H1 (cell line): ENCODE data around the gene CCNL2. TPM values are rescaled to one million over a fixed set of nuclear protein-coding genes. Genes with fewer than 3 reads are reported as not detected.

Source experiments
- CTCF ChIA-PET: fragments of 300-600 bp; sonication (Branson Sonifier 250); formaldehyde crosslinking; loops from one replicate; lab custom pipeline; 2021; ENCODE audit not compliant: partially characterized antibody; lab: Charles Lee
- POLR2A ChIA-PET: fragments of 300-600 bp; sonication (Branson Sonifier 250); formaldehyde crosslinking; loops from one replicate; lab custom pipeline; 2021; ENCODE audit warnings: inconsistent platforms; ENCODE audit not compliant: partially characterized antibody; lab: Charles Lee
- DNase-seq, 2 experiments: peaks; one replicate each; pipeline versions ENCODE4 v3.0.0 to v3.0.0-alpha.2; 2010 to 2022; ENCODE audit warnings: low spot score in 2 of 2, low read depth in 1 of 2, mixed read lengths in 1 of 2
- FAIRE-seq: peaks from 2 replicates; lab custom pipeline; 2011; peaks lifted over from hg19 to GRCh38; lab: Jason Lieb, UNC
- H2AFZ ChIP-seq: 2 replicates; pipeline ENCODE4 v1.8.1; 2012; ENCODE audit warnings: low read length, inconsistent platforms
- H2AK5ac ChIP-seq: 2 replicates; pipeline ENCODE4 v1.6.1; 2013; ENCODE audit warnings: low read depth, low read length
- H2BK120ac ChIP-seq: replicated peaks from 2 replicates; pipeline ENCODE3; 2013; ENCODE audit warnings: low read depth, low read length, inconsistent platforms
- H2BK12ac ChIP-seq: 2 replicates; pipeline ENCODE4 v1.6.1; 2013; ENCODE audit warnings: low read depth, low read length
- H2BK15ac ChIP-seq: 2 replicates; pipeline ENCODE4 v1.6.1; 2013; ENCODE audit warnings: low read length
- H2BK20ac ChIP-seq: 2 replicates; pipeline ENCODE4 v1.6.1; 2013; ENCODE audit warnings: low read length
- H2BK5ac ChIP-seq: 2 replicates; pipeline ENCODE4 v1.6.1; 2013; ENCODE audit warnings: low read depth, low read length
- H3K14ac ChIP-seq: 2 replicates; pipeline ENCODE4 v1.6.1; 2013; ENCODE audit warnings: inconsistent platforms; ENCODE audit not compliant: insufficient read length
- H3K18ac ChIP-seq: 2 replicates; pipeline ENCODE4 v1.6.1; 2013; ENCODE audit warnings: low read length; ENCODE audit errors: extremely low read depth
- H3K23ac ChIP-seq: 2 replicates; pipeline ENCODE4 v1.6.1; 2013; ENCODE audit warnings: inconsistent platforms; ENCODE audit not compliant: insufficient read length
- H3K23me2 ChIP-seq: 2 replicates; pipeline ENCODE4 v1.6.1; 2013; ENCODE audit warnings: low read depth, low read length
- H3K27ac ChIP-seq: 2 replicates; pipeline ENCODE4 v1.6.1; 2011; ENCODE audit warnings: low read depth, low read length, inconsistent platforms
- H3K27me3 ChIP-seq, 4 experiments: replicated peaks in 1 of 4; 1 replicate in 1 of 4; 2 replicates in 3 of 4; pipeline versions ENCODE4 v1.6.1 to v1.8.1; 2011 to 2013; ENCODE audit warnings: low read length in 3 of 4, mild to moderate bottlenecking in 3 of 4, inconsistent platforms in 2 of 4, mixed read lengths in 2 of 4, moderate library complexity in 1 of 4; ENCODE audit not compliant: control insufficient read depth in 3 of 4, insufficient read depth in 3 of 4; ENCODE audit errors: extremely low read depth in 1 of 4
- H3K36me3 ChIP-seq, 4 experiments: 2 replicates each; pipeline versions ENCODE4 v1.6.1 to v1.8.1; 2011 to 2013; ENCODE audit warnings: mild to moderate bottlenecking in 4 of 4, low read length in 3 of 4, moderate library complexity in 2 of 4, control low read depth in 1 of 4, inconsistent platforms in 1 of 4; ENCODE audit not compliant: insufficient read depth in 4 of 4, control insufficient read depth in 2 of 4
- H3K4ac ChIP-seq: replicated peaks from 2 replicates; pipeline ENCODE3; 2013; ENCODE audit warnings: low read length, low read depth, mixed read lengths, inconsistent platforms; ENCODE audit not compliant: insufficient read length
- H3K4me1 ChIP-seq, 4 experiments: replicated peaks in 1 of 4; 1 replicate in 1 of 4; 2 replicates in 3 of 4; pipeline versions ENCODE4 v1.6.1 to v1.8.1; 2011 to 2013; ENCODE audit warnings: low read length in 3 of 4, inconsistent platforms in 2 of 4, mixed read lengths in 1 of 4; ENCODE audit not compliant: insufficient read depth in 4 of 4, control insufficient read depth in 3 of 4
- H3K4me2 ChIP-seq, 2 experiments: 2 replicates each; pipeline versions ENCODE4 v1.6.1 to v1.8.1; 2011 to 2013; ENCODE audit warnings: low read depth in 2 of 2, low read length in 2 of 2, control low read depth in 1 of 2, inconsistent platforms in 1 of 2, mild to moderate bottlenecking in 1 of 2; ENCODE audit not compliant: insufficient read depth in 1 of 2
- H3K4me3 ChIP-seq, 4 experiments: fragments of 200-600, 300-600 bp in 1 of 4; sonication (generic), shearing (Covaris generic), sonication (Bioruptor Twin) in 1 of 4; 2 replicates each; pipeline versions ENCODE4 v1.5.1 to v1.8.1; 2011 to 2016; ENCODE audit warnings: low read length in 4 of 4, low read depth in 3 of 4, control low read depth in 2 of 4, inconsistent platforms in 2 of 4, mild to moderate bottlenecking in 2 of 4, mixed read lengths in 1 of 4, moderate library complexity in 1 of 4; ENCODE audit not compliant: insufficient read depth in 2 of 4; ENCODE audit errors: extremely low read depth in 1 of 4
- H3K56ac ChIP-seq: replicated peaks from 2 replicates; pipeline ENCODE3; 2013; ENCODE audit warnings: low read depth, mild to moderate bottlenecking, mixed read lengths, low read length, inconsistent platforms; ENCODE audit not compliant: insufficient read length
- H3K79me1 ChIP-seq: 2 replicates; pipeline ENCODE4 v1.6.1; 2013; ENCODE audit warnings: low read depth, low read length, control low read depth
- H3K79me2 ChIP-seq, 2 experiments: 2 replicates each; pipeline versions ENCODE4 v1.6.1 to v1.8.1; 2012 to 2013; ENCODE audit warnings: low read length in 2 of 2, mild to moderate bottlenecking in 2 of 2, inconsistent platforms in 1 of 2; ENCODE audit not compliant: insufficient read depth in 2 of 2, control insufficient read depth in 1 of 2
- H3K9ac ChIP-seq, 4 experiments: replicated peaks in 1 of 4; 1 replicate in 1 of 4; 2 replicates in 3 of 4; pipeline versions ENCODE4 v1.6.1 to v1.8.1; 2011 to 2013; ENCODE audit warnings: low read depth in 3 of 4, low read length in 3 of 4, control low read depth in 2 of 4, mild to moderate bottlenecking in 2 of 4, moderate library complexity in 2 of 4, inconsistent platforms in 1 of 4; ENCODE audit errors: extremely low read depth in 1 of 4
- H3K9me3 ChIP-seq, 2 experiments: 2 replicates each; pipeline versions ENCODE4 v1.6.1 to v1.8.1; 2012 to 2013; ENCODE audit warnings: mild to moderate bottlenecking in 2 of 2, moderate library complexity in 2 of 2, control low read depth in 1 of 2, inconsistent platforms in 1 of 2, low read depth in 1 of 2, low read length in 1 of 2, mixed read lengths in 1 of 2; ENCODE audit not compliant: insufficient read depth in 2 of 2
- H4K20me1 ChIP-seq, 2 experiments: replicated peaks in 1 of 2; 2 replicates each; pipeline versions ENCODE3 to v1.8.1; 2011 to 2013; ENCODE audit warnings: inconsistent platforms in 2 of 2, low read length in 2 of 2, mild to moderate bottlenecking in 1 of 2; ENCODE audit not compliant: insufficient read depth in 2 of 2, control insufficient read depth in 1 of 2
- H4K5ac ChIP-seq: 2 replicates; pipeline ENCODE4 v1.6.1; 2013; ENCODE audit warnings: low read length, low read depth, mixed read lengths, inconsistent platforms; ENCODE audit not compliant: insufficient read length
- H4K8ac ChIP-seq: 2 replicates; pipeline ENCODE4 v1.8.0; 2013; ENCODE audit warnings: mild to moderate bottlenecking, moderate library complexity, low read length, inconsistent platforms; ENCODE audit not compliant: insufficient read depth; ENCODE audit errors: extremely low read depth
- H4K91ac ChIP-seq: replicated peaks from 2 replicates; pipeline ENCODE3; 2013; ENCODE audit warnings: low read length, mixed read lengths, inconsistent platforms; ENCODE audit not compliant: insufficient read length
- BACH1 ChIP-seq: IDR thresholded peaks from 2 replicates; pipeline ENCODE4 v1.6.1; 2012; ENCODE audit warnings: low read length, improper control_type of control experiment
- CBX5 ChIP-seq: fragments of 300-800, 300-1000 bp; sonication (generic); IDR thresholded peaks from 2 replicates; pipeline ENCODE4 v1.7.1; 2016; ENCODE audit warnings: antibody characterized with exemption, low read length, low read depth
- CTBP2 ChIP-seq: IDR thresholded peaks from 2 replicates; pipeline ENCODE4 v1.7.0; 2011; ENCODE audit warnings: borderline replicate concordance, mild to moderate bottlenecking, moderate library complexity, mixed read lengths, low read length; ENCODE audit not compliant: insufficient read depth, insufficient read length
- KDM1A ChIP-seq: fragments of 200-600, 300-600 bp; sonication (generic); IDR thresholded peaks from 2 replicates; pipeline ENCODE4 v1.7.1; 2016; ENCODE audit warnings: mild to moderate bottlenecking, low read length, borderline replicate concordance
- KDM5A ChIP-seq: fragments of 200-600 bp; IDR thresholded peaks from 2 replicates; pipeline ENCODE4 v1.7.1; 2012; ENCODE audit warnings: mild to moderate bottlenecking, low read length, inconsistent platforms, mixed read lengths
- WGBS, 2 experiments: shearing (Covaris generic) in 1 of 2; methylation state at CpG; one replicate each; pipeline versions ENCODE4 v1.1.6 to v1.1.7; 2013 to 2015; ENCODE audit warnings: low lambda C conversion rate in 2 of 2, mixed read lengths in 2 of 2, inconsistent platforms in 1 of 2, low coverage in 1 of 2, missing lambda C conversion rate in 1 of 2; ENCODE audit not compliant: insufficient replicate concordance in 2 of 2, insufficient coverage in 1 of 2, insufficient read length in 1 of 2; ENCODE audit errors: extremely low coverage in 1 of 2, missing lambda C conversion rate in 1 of 2; 5-methylcytosine and 5-hydroxymethylcytosine counted together
- polyA plus RNA-seq, 7 experiments: library from polyadenylated mRNA; depleted of rRNA in 3 of 7; stranded (reverse) in 5 of 7; unstranded in 2 of 7; fragments of >200 nt in 5 of 7; fragments of 200-250 nt in 2 of 7; gene quantifications; 1 replicate in 5 of 7; 2 replicates in 1 of 7; 4 replicates in 1 of 7; pipeline versions ENCODE4 v1.2.1 to v1.2.3, GENCODE V29; 2011 to 2013; ENCODE audit warnings: missing spikeins in 2 of 7, mixed read lengths in 2 of 7
- total RNA-seq: library from RNA; stranded (reverse); fragmentation: NEBNext Ultra II Directional; extraction: Animal tissue kit (Norgen Biotek cat#: 25700); gene quantifications from 2 replicates; pipeline ENCODE4 v1.2.1, GENCODE V29; 2021

Gene CCNL2
- total and polyA plus RNA-seq, 2 of the 8 experiments (the other 6 are each of a cell fraction or from before 2014, with no cell fraction given): 79.8 to 120 TPM

GRCh38 chr1:1366699-1367066 lies 32.5 kb downstream of the CCNL2 start:
- POLR2A ChIA-PET: no interaction called here
- TF ChIP-seq CTBP2 (no peak), KDM5A (no peak), CBX5 (0 out of 2 replicates have a peak, but pooled peaks have one; percentile 42), KDM1A (no peak), BACH1 (peak; percentile 80; the same call in 1 of the 2 replicates)

More at GRCh38 chr1:1366699-1367066, 32.5 kb downstream of the CCNL2 start:
- H3K18ac ChIP-seq: no peak overlapping the region
- DNase-seq (no peak), FAIRE-seq (no peak)
- H4K5ac ChIP-seq: no peak overlapping the region
- H3K56ac ChIP-seq: peak overlapping the region; percentile 94
- peaks cover 17% of the 10 kb centered on the region; the same call in 1 of the 2 replicates for H3K23me2 ChIP-seq
- H3K4me2 ChIP-seq: no peak overlapping the region
- peaks cover 0 to 9% of the 10 kb centered on the region in 2 experiments for H4K20me1 ChIP-seq
- no peak overlapping the region for H4K91ac ChIP-seq
- no peak overlapping the region for H3K4me3 ChIP-seq
- no peak overlapping the region; a peak in 1 of 7 replicates for H3K9ac ChIP-seq
- peak overlapping the region; percentile 82; the same call in 1 of the 2 replicates for H2AK5ac ChIP-seq
- H3K4me1 ChIP-seq: peaks cover 0 to 6% (median 3%) of the 10 kb centered on the region in 4 experiments; a peak in 5 of 7 replicates
- H3K36me3 ChIP-seq: no peaks in the 10 kb centered on the region; a peak in 1 of 8 replicates
- H3K23ac ChIP-seq: no peak overlapping the region
- H3K9me3 ChIP-seq: peaks cover 12 to 18% of the 10 kb centered on the region in 2 experiments; a peak in 3 of 4 replicates
- H3K79me2 ChIP-seq: no peaks in the 10 kb centered on the region
- CTCF ChIA-PET: no interaction called here
- H2AFZ ChIP-seq: no peak overlapping the region
- no peak overlapping the region for H2BK120ac ChIP-seq
- no peaks in the 10 kb centered on the region; a peak in 1 of 7 replicates for H3K27me3 ChIP-seq
- no peak overlapping the region for H3K4ac ChIP-seq
- no peak overlapping the region for H2BK12ac ChIP-seq
- no peaks in the 10 kb centered on the region for H3K79me1 ChIP-seq
- WGBS, 2 experiments: 87 to 100% methylated on average over 3 of the region's 3 CpGs
- no peak overlapping the region for H3K27ac ChIP-seq
- no peak overlapping the region for H4K8ac ChIP-seq
- H3K14ac ChIP-seq: no peak overlapping the region
- no peak overlapping the region for H2BK5ac ChIP-seq
- no peak overlapping the region for H2BK15ac ChIP-seq
- no peak overlapping the region for H2BK20ac ChIP-seq
